Vagina (tissue), 2 donors: ENCODE data around the gene TOMM22. TPM values are rescaled to one million over a fixed set of nuclear protein-coding genes. Genes with fewer than 3 reads are reported as not detected.
A peak's percentile ranks its signal among the peaks of the same experiment; 100 is the strongest.

Source experiments
- DNase-seq, 2 donors: peaks; one replicate each; pipeline ENCODE4 v3.0.0-alpha.2; 2017; ENCODE audit errors: extremely low spot score in 2 of 2
- H3K27ac ChIP-seq: fragments of 200-600 bp; sonication (generic); one replicate; pipeline ENCODE4 v1.5.1; 2019
- H3K27me3 ChIP-seq: fragments of 200-600 bp; sonication (generic); one replicate; pipeline ENCODE4 v1.5.1; 2019
- H3K36me3 ChIP-seq, 2 donors: fragments of 200-600 bp; sonication (generic); one replicate each; pipeline ENCODE4 v1.5.1; 2017 to 2019
- H3K4me1 ChIP-seq: fragments of 200-600 bp; sonication (generic); one replicate; pipeline ENCODE4 v1.5.1; 2019
- H3K4me3 ChIP-seq, 2 donors: fragments of 200-600 bp; sonication (generic); 1 replicate in 1 of 2; 2 replicates in 1 of 2; pipeline ENCODE4 v1.5.1; 2016 to 2019
- H3K9me3 ChIP-seq: fragments of 200-600 bp; sonication (generic); one replicate; pipeline ENCODE4 v1.5.1; 2019
- CTCF ChIP-seq, 3 experiments: fragments of 450-650 bp in 2 of 3; fragments of 200-600 bp in 1 of 3; sonication (generic) in 1 of 3; IDR thresholded peaks; one replicate each; pipeline ENCODE4 v1.5.1; 2017 to 2019; ENCODE audit warnings: antibody characterized with exemption in 3 of 3, mild to moderate bottlenecking in 2 of 3, moderate library complexity in 2 of 3
- POLR2A ChIP-seq, 2 donors: fragments of 450-650 bp; IDR thresholded peaks; one replicate each; pipeline ENCODE4 v1.6.1; 2017; ENCODE audit warnings: antibody characterized with exemption in 2 of 2, mild to moderate bottlenecking in 2 of 2, moderate library complexity in 2 of 2
- POLR2AphosphoS5 ChIP-seq, 2 donors: sonication (generic); formaldehyde crosslinking; IDR thresholded peaks; one replicate each; pipeline ENCODE4 v1.9.0; 2017; ENCODE audit warnings: antibody characterized with exemption in 2 of 2, mild to moderate bottlenecking in 2 of 2, low read depth in 1 of 2; ENCODE audit not compliant: insufficient read depth in 1 of 2
- intact Hi-C: fragments of 100-400 bp; cut with DNase I; formaldehyde crosslinking; loops from one replicate; pipeline ENCODE4 v1.15.1; 2023
- total RNA-seq: library from RNA; depleted of rRNA; stranded (reverse); fragments of >200 nt; gene quantifications from one replicate; pipeline ENCODE4 v1.2.3, GENCODE V29; 2016

Gene TOMM22
- total RNA-seq, 1 donor from 2014 or later, result 21.1 TPM

GRCh38 chr22:38731703-38732161, 50.0 kb downstream of the TOMM22 start:
- H3K27ac ChIP-seq, result no peak overlapping the region
- no peak for DNase-seq
- peaks cover 16% of the 10 kb centered on the region for H3K4me1 ChIP-seq
- H3K27me3 ChIP-seq, result no peaks in the 10 kb centered on the region
- peaks cover 0 to 54% of the 10 kb centered on the region in 2 donors for H3K36me3 ChIP-seq
- intact Hi-C loops, result no loop called here
- H3K4me3 ChIP-seq, result no peak overlapping the region
- TF ChIP-seq CTCF (IDR thresholded peaks at IDR 0.05), result no peak
- TF ChIP-seq POLR2AphosphoS5 (IDR thresholded peaks at IDR 0.05; ENCODE audit: insufficient read depth in 1 of 2, low read depth in 1 of 2), result no peak
- no peak for TF ChIP-seq POLR2A (IDR thresholded peaks at IDR 0.05)
- no peaks in the 10 kb centered on the region for H3K9me3 ChIP-seq

- no peaks in the 10 kb centered on the region for H3K27me3 ChIP-seq
- no peak for TF ChIP-seq CTCF (IDR thresholded peaks at IDR 0.05)
- TF ChIP-seq POLR2A (IDR thresholded peaks at IDR 0.05), result no peak
- intact Hi-C loops, result no loop called here
- no peaks in the 10 kb centered on the region for H3K9me3 ChIP-seq
- peaks cover 16% of the 10 kb centered on the region for H3K4me1 ChIP-seq
- peaks cover 0 to 54% of the 10 kb centered on the region in 2 donors for H3K36me3 ChIP-seq
- H3K4me3 ChIP-seq, result no peak overlapping the region
- H3K27ac ChIP-seq, result peak overlapping the region; percentile 33
- DNase-seq, result no peak
Measured at GRCh38 chr22:38732251-38732815, 50.6 kb downstream of the TOMM22 start.

GRCh38 chr22:38733329-38733723, 51.6 kb downstream of the TOMM22 start:
- intact Hi-C loops, result no loop called here
- H3K4me3 ChIP-seq, result no peak overlapping the region
- peak in 1 of 2 donors; percentile 29 for TF ChIP-seq POLR2AphosphoS5 (IDR thresholded peaks at IDR 0.05; ENCODE audit: insufficient read depth in 1 of 2, low read depth in 1 of 2)
- peak; percentile 27 to 61 (median 58) for TF ChIP-seq CTCF (IDR thresholded peaks at IDR 0.05)
- TF ChIP-seq POLR2A (IDR thresholded peaks at IDR 0.05), result no peak
- peaks cover 0 to 54% of the 10 kb centered on the region in 2 donors for H3K36me3 ChIP-seq
- peak overlapping the region; percentile 33 for H3K27ac ChIP-seq
- H3K9me3 ChIP-seq, result no peaks in the 10 kb centered on the region
- no peaks in the 10 kb centered on the region for H3K27me3 ChIP-seq
- no peak for DNase-seq
- H3K4me1 ChIP-seq, result peaks cover 16% of the 10 kb centered on the region

- peaks cover 0 to 54% of the 10 kb centered on the region in 2 donors for H3K36me3 ChIP-seq
- no peak for DNase-seq
Measured at GRCh38 chr22:38733724-38734381, 52.1 kb downstream of the TOMM22 start.

More at GRCh38 chr22:38733724-38734381, 52.1 kb downstream of the TOMM22 start:
- intact Hi-C loops, result no loop called here
- Histone ChIP-seq H3K27ac (no peak overlapping the region), H3K9me3 (no peaks in the 10 kb centered on the region), H3K4me1 (peaks cover 16% of the 10 kb centered on the region), H3K4me3 (no peak overlapping the region), H3K27me3 (no peaks in the 10 kb centered on the region)
- TF ChIP-seq POLR2A (IDR thresholded peaks at IDR 0.05) (no peak), CTCF (IDR thresholded peaks at IDR 0.05) (no peak), POLR2AphosphoS5 (IDR thresholded peaks at IDR 0.05; ENCODE audit: insufficient read depth in 1 of 2, low read depth in 1 of 2) (no peak)
